Endothelial cell (in vitro differentiated cells): ENCODE data around the gene CRYGN. TPM values are rescaled to one million over a fixed set of nuclear protein-coding genes. Genes with fewer than 3 reads are reported as not detected.

ENCODE experiments used
- DNase-seq: peaks from one replicate; pipeline ENCODE4 v3.0.0; 2021; ENCODE audit warnings: low spot score
- H3K27ac Mint-ChIP-seq: one replicate; pipeline ENCODE4 v1.8.0; 2021; ENCODE audit warnings: mixed read lengths, inconsistent platforms; ENCODE audit not compliant: unreplicated experiment
- H3K27me3 Mint-ChIP-seq: one replicate; pipeline ENCODE4 v1.8.0; 2021; ENCODE audit warnings: mild to moderate bottlenecking, moderate library complexity, mixed read lengths, inconsistent platforms; ENCODE audit not compliant: unreplicated experiment
- H3K36me3 Mint-ChIP-seq: one replicate; pipeline ENCODE4 v1.8.0; 2021; ENCODE audit warnings: mild to moderate bottlenecking, low read depth, mixed read lengths, inconsistent platforms; ENCODE audit not compliant: unreplicated experiment
- H3K4me1 Mint-ChIP-seq: one replicate; pipeline ENCODE4 v1.8.0; 2021; ENCODE audit warnings: mild to moderate bottlenecking, mixed read lengths, inconsistent platforms; ENCODE audit not compliant: unreplicated experiment
- H3K4me3 Mint-ChIP-seq: one replicate; pipeline ENCODE4 v1.8.0; 2021; ENCODE audit warnings: mild to moderate bottlenecking, mixed read lengths, inconsistent platforms; ENCODE audit not compliant: unreplicated experiment
- H3K9me3 Mint-ChIP-seq: one replicate; pipeline ENCODE4 v1.8.0; 2021; ENCODE audit warnings: mixed read lengths, inconsistent platforms; ENCODE audit not compliant: unreplicated experiment
- CTCF ChIP-seq: fragments of 200-600 bp; sonication (generic); IDR thresholded peaks from one replicate; pipeline ENCODE4 v1.5.0; 2021; ENCODE audit warnings: antibody characterized with exemption; ENCODE audit not compliant: unreplicated experiment
- total RNA-seq: library from RNA; stranded (reverse); fragmentation: NEBNext Ultra II Directional; extraction: Animal tissue kit (Norgen Biotek cat#: 25700); gene quantifications from one replicate; pipeline ENCODE4 v1.2.1, GENCODE V29; 2021; ENCODE audit not compliant: unreplicated experiment

Gene CRYGN
- total RNA-seq, 1 donor from 2014 or later, result not detected

GRCh38 chr7:151395036-151395367 is 44.9 kb downstream of the CRYGN start:
- Mint-ChIP-seq H3K4me1 (peaks cover 5% of the 10 kb centered on the region), H3K27me3 (peaks cover 14% of the 10 kb centered on the region), H3K4me3 (peak overlapping the region; percentile 65), H3K36me3 (peaks cover 36% of the 10 kb centered on the region), H3K27ac (peak overlapping the region; percentile 48), H3K9me3 (no peaks in the 10 kb centered on the region)
- DNase-seq, result no peak
- TF ChIP-seq CTCF, result no peak

GRCh38 chr7:151394076-151395035 is 45.6 kb downstream of the CRYGN start:
- H3K27ac Mint-ChIP-seq, result peak overlapping the region; percentile 18
- no peaks in the 10 kb centered on the region for H3K9me3 Mint-ChIP-seq
- peaks cover 14% of the 10 kb centered on the region for H3K27me3 Mint-ChIP-seq
- no peak for TF ChIP-seq CTCF
- DNase-seq, result no peak
- no peak overlapping the region for H3K4me3 Mint-ChIP-seq
- H3K4me1 Mint-ChIP-seq, result peaks cover 5% of the 10 kb centered on the region
- peaks cover 39% of the 10 kb centered on the region for H3K36me3 Mint-ChIP-seq

- Mint-ChIP-seq H3K36me3 (peaks cover 36% of the 10 kb centered on the region), H3K4me1 (peaks cover 5% of the 10 kb centered on the region), H3K27ac (no peak overlapping the region), H3K9me3 (no peaks in the 10 kb centered on the region), H3K4me3 (no peak overlapping the region), H3K27me3 (peaks cover 13% of the 10 kb centered on the region)
- TF ChIP-seq CTCF, result no peak
- DNase-seq, result no peak
Observed at GRCh38 chr7:151393031-151393977, 46.6 kb downstream of the CRYGN start.

DNA sequence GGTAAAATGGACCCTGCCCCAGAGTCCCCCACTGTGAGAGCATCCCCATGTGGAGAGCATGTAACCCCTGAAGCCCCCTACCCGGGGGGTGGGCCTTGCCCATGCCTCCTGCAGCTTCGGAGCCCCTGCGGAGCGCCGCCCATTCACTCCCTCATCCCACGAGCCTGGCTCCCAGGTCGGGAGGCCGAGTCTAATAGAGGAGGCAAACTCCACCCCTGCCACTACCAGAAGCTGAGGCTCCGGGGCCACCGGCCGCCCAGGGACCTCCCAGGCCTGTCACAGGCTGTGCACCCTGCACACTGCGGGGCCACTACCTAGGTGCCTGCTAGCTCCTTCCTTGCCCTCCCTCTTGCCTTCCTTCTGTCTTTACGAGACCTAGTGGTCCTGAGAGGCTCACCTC is 47.5 kb downstream of the CRYGN start:
- Mint-ChIP-seq H3K36me3 (peaks cover 36% of the 10 kb centered on the region), H3K9me3 (no peaks in the 10 kb centered on the region), H3K4me3 (no peak overlapping the region), H3K4me1 (no peaks in the 10 kb centered on the region), H3K27me3 (peaks cover 9% of the 10 kb centered on the region), H3K27ac (no peak overlapping the region)
- DNase-seq, result no peak
- no peak for TF ChIP-seq CTCF
